GM12878 (cell line): ENCODE measurements around the gene HTT-AS. TPM values are rescaled to one million over a fixed set of nuclear protein-coding genes. Genes with fewer than 3 reads are reported as not detected.
A peak's percentile ranks its signal among the peaks of the same experiment; 100 is the strongest.

ENCODE experiments used
- CBFB ChIP-seq: IDR thresholded peaks from 2 replicates; pipeline ENCODE4 v1.6.1; 2016; ENCODE audit warnings: antibody characterized with exemption, low read depth
- ETV6 ChIP-seq, 2 experiments: fragments of 450-650 bp in 1 of 2; IDR thresholded peaks in 1 of 2; conservative IDR thresholded peaks in 1 of 2; 2 replicates each; pipeline ENCODE4 v1.6.1; 2014; ENCODE audit warnings: antibody characterized with exemption in 1 of 2, borderline replicate concordance in 1 of 2, low read depth in 1 of 2, mild to moderate bottlenecking in 1 of 2, moderate library complexity in 1 of 2
- FOS ChIP-seq: IDR thresholded peaks from 3 replicates; pipeline ENCODE4 v1.6.1; 2011; ENCODE audit warnings: borderline replicate concordance; ENCODE audit not compliant: insufficient read length; ENCODE audit errors: extremely low read depth
- MEF2A ChIP-seq: IDR thresholded peaks from 2 replicates; pipeline ENCODE4 v1.6.1; 2011; ENCODE audit warnings: low read depth, mild to moderate bottlenecking, low read length, moderate library complexity; ENCODE audit not compliant: insufficient read depth
- NR2F1 ChIP-seq: fragments of 450-650 bp; conservative IDR thresholded peaks from 2 replicates; pipeline ENCODE4 v1.6.1; 2017; ENCODE audit warnings: mild to moderate bottlenecking
- RB1 ChIP-seq: fragments of 450-650 bp; formaldehyde crosslinking; IDR thresholded peaks from 2 replicates; pipeline ENCODE4 v1.6.1; 2017; ENCODE audit warnings: mild to moderate bottlenecking, borderline replicate concordance
- RCOR1 ChIP-seq: conservative IDR thresholded peaks from 2 replicates; pipeline ENCODE4 v1.6.1; 2012; ENCODE audit warnings: low read depth, low read length, improper control_type of control experiment
- RUNX3 ChIP-seq: IDR thresholded peaks from 2 replicates; pipeline ENCODE4 v1.6.1; 2012; ENCODE audit warnings: low read length, inconsistent platforms
- SPI1 ChIP-seq: IDR thresholded peaks from 2 replicates; pipeline ENCODE4 v1.6.1; 2011; ENCODE audit warnings: low read depth, mild to moderate bottlenecking, low read length, moderate library complexity, borderline replicate concordance; ENCODE audit not compliant: insufficient read depth
- SREBF2 ChIP-seq: IDR thresholded peaks from 2 replicates; pipeline ENCODE4 v1.6.1; 2012; ENCODE audit warnings: mild to moderate bottlenecking, low read length
- SUPT20H ChIP-seq: IDR thresholded peaks from 2 replicates; pipeline ENCODE4 v1.6.1; 2011; ENCODE audit warnings: low read depth, mild to moderate bottlenecking, low read length, moderate library complexity, borderline replicate concordance; ENCODE audit not compliant: control insufficient read depth
- ZBED1 ChIP-seq: IDR thresholded peaks from 2 replicates; pipeline ENCODE4 v1.6.1; 2016; ENCODE audit warnings: borderline replicate concordance
- ZNF384 ChIP-seq: IDR thresholded peaks from 2 replicates; pipeline ENCODE4 v1.6.1; 2012; ENCODE audit warnings: low read depth, mild to moderate bottlenecking, low read length, improper control_type of control experiment, borderline replicate concordance
- polyA plus RNA-seq, 11 experiments: library from polyadenylated mRNA; depleted of rRNA in 4 of 11; unstranded in 6 of 11; stranded (reverse) in 5 of 11; fragments of >200 nt; fragmentation: Nextera tagmentation in 4 of 11; fragmentation: Illumina TruSeq in 1 of 11; extraction: Ambion mirVana in 4 of 11; extraction: Trizol in 1 of 11; gene quantifications; 1 replicate in 1 of 11; 2 replicates in 10 of 11; pipeline versions ENCODE4 v1.2.1 to v1.2.3, GENCODE V29; 2011 to 2016; ENCODE audit warnings: inconsistent platforms in 2 of 11, missing spikeins in 2 of 11, low read depth in 1 of 11
- total RNA-seq, 4 experiments: library from RNA; depleted of rRNA in 3 of 4; stranded (reverse); fragments of >200 nt in 3 of 4; fragmentation: Illumina TruSeq in 1 of 4; extraction: Trizol in 1 of 4; gene quantifications; 2 replicates each; pipeline versions ENCODE4 v1.2.1 to v1.2.3, GENCODE V29; 2013 to 2021
- TF ChIP-seq, protein P1 (sequence below): fragments of 450-650 bp; IDR thresholded peaks from 2 replicates; pipeline ENCODE4 v1.6.1; 2016; ENCODE audit warnings: mild to moderate bottlenecking
- TF ChIP-seq, protein P2 (sequence below): fragments of 450-650 bp; IDR thresholded peaks from 2 replicates; pipeline ENCODE4 v1.6.1; 2017; ENCODE audit warnings: mild to moderate bottlenecking, low read depth, inconsistent platforms; ENCODE audit not compliant: poor library complexity, severe bottlenecking
- TF ChIP-seq, protein P3 (sequence below): fragments of 450-650 bp; formaldehyde crosslinking; IDR thresholded peaks from 2 replicates; pipeline ENCODE4 v1.4.0; 2020; ENCODE audit warnings: mild to moderate bottlenecking, moderate library complexity
- TF ChIP-seq, protein P4 (sequence below): IDR thresholded peaks from 2 replicates; pipeline ENCODE4 v1.6.1; 2012; ENCODE audit warnings: low read length, inconsistent platforms

The HTT-AS gene
- total and polyA plus RNA-seq, 10 of the 15 experiments (the other 5 are each of a cell fraction or from before 2014, with no cell fraction given), result not detected

DNA sequence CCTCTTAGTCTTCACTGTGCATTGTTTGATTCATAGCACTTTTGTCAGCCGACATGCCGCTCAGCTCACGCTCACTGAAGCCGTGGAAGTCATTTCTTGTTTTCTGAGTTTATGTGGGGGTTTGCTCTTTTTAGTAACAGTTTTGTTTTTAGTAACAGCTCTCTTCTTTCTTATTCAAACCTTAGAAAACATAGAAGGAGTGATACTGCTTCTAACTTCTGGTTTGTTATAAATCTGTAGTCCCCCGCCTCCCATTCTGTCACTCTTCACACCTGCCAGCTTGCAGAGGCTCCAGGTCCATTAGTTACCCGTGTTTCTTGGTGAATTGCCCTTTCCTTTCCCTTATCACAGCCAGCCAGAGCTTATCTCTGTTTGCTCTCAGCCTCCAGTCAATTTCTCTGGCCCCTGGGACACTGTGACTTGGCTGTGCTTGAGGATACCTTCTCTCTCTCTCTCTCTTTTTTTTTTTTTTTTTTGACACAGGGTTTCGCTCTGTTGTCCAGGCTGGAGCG lies 60.4 kb downstream of the HTT-AS start (continued):
- TF ChIP-seq, protein P1, sequence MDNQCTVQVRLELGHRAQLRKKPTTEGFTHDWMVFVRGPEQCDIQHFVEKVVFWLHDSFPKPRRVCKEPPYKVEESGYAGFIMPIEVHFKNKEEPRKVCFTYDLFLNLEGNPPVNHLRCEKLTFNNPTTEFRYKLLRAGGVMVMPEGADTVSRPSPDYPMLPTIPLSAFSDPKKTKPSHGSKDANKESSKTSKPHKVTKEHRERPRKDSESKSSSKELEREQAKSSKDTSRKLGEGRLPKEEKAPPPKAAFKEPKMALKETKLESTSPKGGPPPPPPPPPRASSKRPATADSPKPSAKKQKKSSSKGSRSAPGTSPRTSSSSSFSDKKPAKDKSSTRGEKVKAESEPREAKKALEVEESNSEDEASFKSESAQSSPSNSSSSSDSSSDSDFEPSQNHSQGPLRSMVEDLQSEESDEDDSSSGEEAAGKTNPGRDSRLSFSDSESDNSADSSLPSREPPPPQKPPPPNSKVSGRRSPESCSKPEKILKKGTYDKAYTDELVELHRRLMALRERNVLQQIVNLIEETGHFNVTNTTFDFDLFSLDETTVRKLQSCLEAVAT, result no peak
- peak; percentile 61; the same call in 1 of the 2 replicates for TF ChIP-seq ZBED1
- TF ChIP-seq MEF2A, result peak; percentile 80; the same call in 1 of the 2 replicates
- TF ChIP-seq, protein P2, sequence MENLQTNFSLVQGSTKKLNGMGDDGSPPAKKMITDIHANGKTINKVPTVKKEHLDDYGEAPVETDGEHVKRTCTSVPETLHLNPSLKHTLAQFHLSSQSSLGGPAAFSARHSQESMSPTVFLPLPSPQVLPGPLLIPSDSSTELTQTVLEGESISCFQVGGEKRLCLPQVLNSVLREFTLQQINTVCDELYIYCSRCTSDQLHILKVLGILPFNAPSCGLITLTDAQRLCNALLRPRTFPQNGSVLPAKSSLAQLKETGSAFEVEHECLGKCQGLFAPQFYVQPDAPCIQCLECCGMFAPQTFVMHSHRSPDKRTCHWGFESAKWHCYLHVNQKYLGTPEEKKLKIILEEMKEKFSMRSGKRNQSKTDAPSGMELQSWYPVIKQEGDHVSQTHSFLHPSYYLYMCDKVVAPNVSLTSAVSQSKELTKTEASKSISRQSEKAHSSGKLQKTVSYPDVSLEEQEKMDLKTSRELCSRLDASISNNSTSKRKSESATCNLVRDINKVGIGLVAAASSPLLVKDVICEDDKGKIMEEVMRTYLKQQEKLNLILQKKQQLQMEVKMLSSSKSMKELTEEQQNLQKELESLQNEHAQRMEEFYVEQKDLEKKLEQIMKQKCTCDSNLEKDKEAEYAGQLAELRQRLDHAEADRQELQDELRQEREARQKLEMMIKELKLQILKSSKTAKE, result no peak
- TF ChIP-seq RUNX3, result no peak
- no peak for TF ChIP-seq ZNF384
- TF ChIP-seq NR2F1, result no peak
- no peak for TF ChIP-seq SPI1
- TF ChIP-seq CBFB, result no peak
- no peak for TF ChIP-seq RB1
- TF ChIP-seq SUPT20H, result no peak
- TF ChIP-seq, protein P3, sequence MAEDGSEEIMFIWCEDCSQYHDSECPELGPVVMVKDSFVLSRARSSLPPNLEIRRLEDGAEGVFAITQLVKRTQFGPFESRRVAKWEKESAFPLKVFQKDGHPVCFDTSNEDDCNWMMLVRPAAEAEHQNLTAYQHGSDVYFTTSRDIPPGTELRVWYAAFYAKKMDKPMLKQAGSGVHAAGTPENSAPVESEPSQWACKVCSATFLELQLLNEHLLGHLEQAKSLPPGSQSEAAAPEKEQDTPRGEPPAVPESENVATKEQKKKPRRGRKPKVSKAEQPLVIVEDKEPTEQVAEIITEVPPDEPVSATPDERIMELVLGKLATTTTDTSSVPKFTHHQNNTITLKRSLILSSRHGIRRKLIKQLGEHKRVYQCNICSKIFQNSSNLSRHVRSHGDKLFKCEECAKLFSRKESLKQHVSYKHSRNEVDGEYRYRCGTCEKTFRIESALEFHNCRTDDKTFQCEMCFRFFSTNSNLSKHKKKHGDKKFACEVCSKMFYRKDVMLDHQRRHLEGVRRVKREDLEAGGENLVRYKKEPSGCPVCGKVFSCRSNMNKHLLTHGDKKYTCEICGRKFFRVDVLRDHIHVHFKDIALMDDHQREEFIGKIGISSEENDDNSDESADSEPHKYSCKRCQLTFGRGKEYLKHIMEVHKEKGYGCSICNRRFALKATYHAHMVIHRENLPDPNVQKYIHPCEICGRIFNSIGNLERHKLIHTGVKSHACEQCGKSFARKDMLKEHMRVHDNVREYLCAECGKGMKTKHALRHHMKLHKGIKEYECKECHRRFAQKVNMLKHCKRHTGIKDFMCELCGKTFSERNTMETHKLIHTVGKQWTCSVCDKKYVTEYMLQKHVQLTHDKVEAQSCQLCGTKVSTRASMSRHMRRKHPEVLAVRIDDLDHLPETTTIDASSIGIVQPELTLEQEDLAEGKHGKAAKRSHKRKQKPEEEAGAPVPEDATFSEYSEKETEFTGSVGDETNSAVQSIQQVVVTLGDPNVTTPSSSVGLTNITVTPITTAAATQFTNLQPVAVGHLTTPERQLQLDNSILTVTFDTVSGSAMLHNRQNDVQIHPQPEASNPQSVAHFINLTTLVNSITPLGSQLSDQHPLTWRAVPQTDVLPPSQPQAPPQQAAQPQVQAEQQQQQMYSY (CRISPR knock-in tag), result no peak
- TF ChIP-seq RCOR1, result no peak
- TF ChIP-seq FOS, result no peak
- TF ChIP-seq SREBF2, result no peak
- TF ChIP-seq ETV6 (conservative IDR thresholded peaks at IDR 0.05 in 1 of 2, IDR thresholded peaks at IDR 0.05 in 1 of 2; ENCODE audit: borderline replicate concordance in 1 of 2, low read depth in 1 of 2), result peak in 1 of 2 experiments; percentile 21; a peak in 1 of 4 replicates
- TF ChIP-seq, protein P4, sequence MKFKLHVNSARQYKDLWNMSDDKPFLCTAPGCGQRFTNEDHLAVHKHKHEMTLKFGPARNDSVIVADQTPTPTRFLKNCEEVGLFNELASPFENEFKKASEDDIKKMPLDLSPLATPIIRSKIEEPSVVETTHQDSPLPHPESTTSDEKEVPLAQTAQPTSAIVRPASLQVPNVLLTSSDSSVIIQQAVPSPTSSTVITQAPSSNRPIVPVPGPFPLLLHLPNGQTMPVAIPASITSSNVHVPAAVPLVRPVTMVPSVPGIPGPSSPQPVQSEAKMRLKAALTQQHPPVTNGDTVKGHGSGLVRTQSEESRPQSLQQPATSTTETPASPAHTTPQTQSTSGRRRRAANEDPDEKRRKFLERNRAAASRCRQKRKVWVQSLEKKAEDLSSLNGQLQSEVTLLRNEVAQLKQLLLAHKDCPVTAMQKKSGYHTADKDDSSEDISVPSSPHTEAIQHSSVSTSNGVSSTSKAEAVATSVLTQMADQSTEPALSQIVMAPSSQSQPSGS, result peak; percentile 17; the same call in 1 of the 2 replicates
